SU-DHL-6 (cell line): ENCODE data around the gene ICE1.

Experiments
- H2AFZ ChIP-seq: fragments of 200-600 bp; sonication (generic); 2 replicates; pipeline ENCODE4 v1.6.1; 2014; ENCODE audit warnings: low read depth, mild to moderate bottlenecking, moderate library complexity, mixed read lengths, antibody characterized with exemption, low read length; ENCODE audit not compliant: severe bottlenecking
- H3F3A ChIP-seq: fragments of 200-600 bp; shearing (Covaris generic); 2 replicates; pipeline ENCODE4 v1.6.0; 2016; ENCODE audit warnings: antibody characterized with exemption, mild to moderate bottlenecking; ENCODE audit not compliant: insufficient read depth
- H3K27ac ChIP-seq: fragments of 200-600 bp; sonication (generic); 2 replicates; pipeline ENCODE4 v1.5.1; 2016; ENCODE audit warnings: low read depth, mild to moderate bottlenecking, low read length, moderate library complexity, mixed read lengths
- H3K27me3 ChIP-seq: fragments of 200-600 bp; sonication (generic), shearing (Covaris generic); 2 replicates; pipeline ENCODE4 v1.6.0; 2014; ENCODE audit warnings: mild to moderate bottlenecking, low read length
- H3K36me3 ChIP-seq: fragments of 200-600 bp; sonication (generic); 2 replicates; pipeline ENCODE4 v1.6.1; 2014; ENCODE audit warnings: mild to moderate bottlenecking, low read length, mixed read lengths
- H3K4me2 ChIP-seq: fragments of 300-600, 200-600 bp; shearing (Covaris generic), sonication (generic); 2 replicates; pipeline ENCODE4 v1.6.0; 2014; ENCODE audit warnings: low read length, low read depth, mild to moderate bottlenecking; ENCODE audit not compliant: poor library complexity, severe bottlenecking
- H3K4me3 ChIP-seq: fragments of 200-600 bp; sonication (generic); 2 replicates; pipeline ENCODE4 v1.5.1; 2014; ENCODE audit warnings: antibody characterized with exemption, low read length, mild to moderate bottlenecking, mixed read lengths; ENCODE audit not compliant: insufficient read depth, poor library complexity, severe bottlenecking
- H3K79me2 ChIP-seq: fragments of 200-600 bp; sonication (generic); 2 replicates; pipeline ENCODE4 v1.6.1; 2014; ENCODE audit warnings: mild to moderate bottlenecking, low read length, moderate library complexity; ENCODE audit not compliant: insufficient read depth
- H3K9ac ChIP-seq: fragments of 200-600 bp; sonication (generic); 2 replicates; pipeline ENCODE4 v1.7.0; 2014; ENCODE audit warnings: mild to moderate bottlenecking, low read length
- H3K9me2 ChIP-seq: fragments of 200-600 bp; sonication (generic); replicated peaks from 2 replicates; pipeline ENCODE4 v1.6.1; 2014; ENCODE audit warnings: low read length; ENCODE audit not compliant: insufficient read depth
- H3K9me3 ChIP-seq: fragments of 200-600 bp; sonication (generic); 2 replicates; pipeline ENCODE4 v1.6.1; 2014; ENCODE audit warnings: low read length, mixed read lengths; ENCODE audit not compliant: insufficient read depth
- H4K20me1 ChIP-seq: fragments of 200-600 bp; sonication (generic); 2 replicates; pipeline ENCODE4 v1.6.1; 2014; ENCODE audit warnings: low read depth, mild to moderate bottlenecking, antibody characterized with exemption, low read length, moderate library complexity, mixed read lengths
- CTCF ChIP-seq: fragments of 200-600 bp; sonication (generic); IDR thresholded peaks from one replicate; pipeline ENCODE4 v1.5.1; 2017; ENCODE audit warnings: antibody characterized with exemption, mild to moderate bottlenecking, low read length, moderate library complexity; ENCODE audit not compliant: insufficient read depth, poor library complexity, severe bottlenecking
- EZH2phosphoT487 ChIP-seq: fragments of 200-600 bp; sonication (generic), shearing (Covaris generic); conservative IDR thresholded peaks from 2 replicates; pipeline ENCODE4 v1.6.1; 2018; ENCODE audit warnings: mild to moderate bottlenecking, antibody characterized with exemption, low read length, moderate library complexity, mixed read lengths

Gene ICE1

GRCh38 chr5:5437227-5438172, 15.0 kb downstream of the ICE1 start:
- Histone ChIP-seq H3K9me3 (no peaks in the 10 kb centered on the region), H3K9ac (no peak overlapping the region), H3K27ac (no peak overlapping the region), H4K20me1 (0 out of 2 replicates have a peak, but pooled peaks cover 5% of the 10 kb centered on the region), H2AFZ (no peak overlapping the region), H3K27me3 (no peaks in the 10 kb centered on the region), H3K4me2 (no peak overlapping the region), H3F3A (no peaks in the 10 kb centered on the region), H3K79me2 (peaks cover 28% of the 10 kb centered on the region), H3K4me3 (no peak overlapping the region), H3K9me2 (no peaks in the 10 kb centered on the region), H3K36me3 (peaks cover 6% of the 10 kb centered on the region; the same call in 1 of the 2 replicates)
- TF ChIP-seq CTCF (no peak), EZH2phosphoT487 (no peak)

GRCh38 chr5:5451863-5452262, 29.4 kb downstream of the ICE1 start:
- no peaks in the 10 kb centered on the region for H3K79me2 ChIP-seq
- 0 out of 2 replicates have a peak, but pooled peaks cover 3% of the 10 kb centered on the region for H3F3A ChIP-seq
- H3K9me2 ChIP-seq: no peaks in the 10 kb centered on the region
- peaks cover 7% of the 10 kb centered on the region; the same call in 1 of the 2 replicates for H3K36me3 ChIP-seq
- no peak overlapping the region for H2AFZ ChIP-seq
- H4K20me1 ChIP-seq: no peaks in the 10 kb centered on the region
- no peak overlapping the region for H3K4me3 ChIP-seq
- TF ChIP-seq CTCF (no peak), EZH2phosphoT487 (no peak)
- H3K27me3 ChIP-seq: no peaks in the 10 kb centered on the region
- H3K4me2 ChIP-seq: no peak overlapping the region
- H3K27ac ChIP-seq: no peak overlapping the region
- H3K9ac ChIP-seq: no peak overlapping the region
- H3K9me3 ChIP-seq: no peaks in the 10 kb centered on the region

- Histone ChIP-seq H3K9me2 (no peaks in the 10 kb centered on the region), H3K4me2 (no peak overlapping the region), H3K36me3 (peaks cover 8% of the 10 kb centered on the region; the same call in 1 of the 2 replicates), H3K27me3 (no peaks in the 10 kb centered on the region), H3K4me3 (no peak overlapping the region), H3K27ac (no peak overlapping the region), H4K20me1 (no peaks in the 10 kb centered on the region), H2AFZ (no peak overlapping the region), H3F3A (0 out of 2 replicates have a peak, but pooled peaks cover 3% of the 10 kb centered on the region), H3K9me3 (no peaks in the 10 kb centered on the region), H3K79me2 (no peaks in the 10 kb centered on the region), H3K9ac (no peak overlapping the region)
- no peak for TF ChIP-seq EZH2phosphoT487
- no peak for TF ChIP-seq CTCF
These were observed 30.7 kb downstream of the ICE1 start for GRCh38 chr5:5453131-5453530.
